ENCODE measurements around the gene KIF1A.

- TF ChIP-seq CTCF (IDR thresholded peaks at IDR 0.05): no peak
- TF ChIP-seq POLR2A (IDR thresholded peaks at IDR 0.05; ENCODE audit: low read depth): no peak
- TF ChIP-seq EP300 (IDR thresholded peaks at IDR 0.05): no peak
Measured at GRCh38 chr2:240701091-240701735, 118.8 kb downstream of the KIF1A start.
